GM19023 (cell line): Measurements from ENCODE around the gene NID1.
A peak's percentile ranks its signal among the peaks of the same experiment; 100 is the strongest.

Experiments
- ATAC-seq: cut with Tn5 transposase; IDR thresholded peaks from one replicate; pipeline ENCODE4 v1.9.1; 2021; ENCODE audit warnings: mild to moderate bottlenecking, moderate library complexity; ENCODE audit not compliant: unreplicated experiment

Gene NID1

GRCh38 chr1:236066828-236067386 lies 2.0 kb upstream of the NID1 start:
- peak; percentile 84 for ATAC-seq

GRCh38 chr1:236066054-236066453 lies 1.2 kb upstream of the NID1 start:
- ATAC-seq = no peak

GRCh38 chr1:236065509-236066005 lies 667 bp upstream of the NID1 start:
- no peak for ATAC-seq

- ATAC-seq = no peak
Observed at GRCh38 chr1:236063919-236064673, 794 bp downstream of the NID1 start.

- ATAC-seq = no peak
Observed at GRCh38 chr1:236063551-236063918, 1.4 kb downstream of the NID1 start.

- no peak for ATAC-seq
Observed at GRCh38 chr1:236060286-236060685, 4.6 kb downstream of the NID1 start.

- no peak for ATAC-seq
Observed at GRCh38 chr1:236059011-236059410, 5.9 kb downstream of the NID1 start.

GRCh38 chr1:236058141-236058934 lies 6.6 kb downstream of the NID1 start:
- ATAC-seq = peak; percentile 86

- no peak for ATAC-seq
Observed at GRCh38 chr1:236057546-236057945, 7.3 kb downstream of the NID1 start.

GRCh38 chr1:236052232-236052993 lies 12.5 kb downstream of the NID1 start:
- ATAC-seq = no peak

GRCh38 chr1:236051242-236051791 lies 13.6 kb downstream of the NID1 start:
- ATAC-seq = no peak

GRCh38 chr1:236045771-236046170 lies 19.1 kb downstream of the NID1 start:
- no peak for ATAC-seq

GRCh38 chr1:236044341-236044740 lies 20.5 kb downstream of the NID1 start:
- ATAC-seq = no peak

- ATAC-seq = no peak
Observed at GRCh38 chr1:236041631-236042618, 23.0 kb downstream of the NID1 start.

- no peak for ATAC-seq
Observed at GRCh38 chr1:236039740-236040685, 24.9 kb downstream of the NID1 start.

- ATAC-seq = no peak
Observed at GRCh38 chr1:236038034-236038433, 26.9 kb downstream of the NID1 start.

GRCh38 chr1:236035681-236036101 lies 29.2 kb downstream of the NID1 start:
- no peak for ATAC-seq

GRCh38 chr1:236033336-236033735 lies 31.6 kb downstream of the NID1 start:
- no peak for ATAC-seq
